ENCODE results near the gene PLIN3.
A peak's percentile ranks its signal among the peaks of the same experiment; 100 is the strongest.
"Not testable (repeated sequence)": the region's sequence is repeated elsewhere in the genome, so short reads cannot be mapped to it uniquely, and the experiment has no call there.

PLIN3 gene

GRCh38 chr19:4811328-4812131 lies 55.9 kb downstream of the PLIN3 start:
- peak; percentile 89 to 92 for DNase-seq (ENCODE audit: low read depth in 2 of 2)

GRCh38 chr19:4807188-4807587 lies 60.3 kb downstream of the PLIN3 start:
- no peak for DNase-seq (ENCODE audit: low read depth in 2 of 2)

- DNase-seq (ENCODE audit: low read depth in 2 of 2): no peak
Observed at GRCh38 chr19:4806384-4806783, 61.1 kb downstream of the PLIN3 start.

- DNase-seq (ENCODE audit: low read depth in 2 of 2): not testable (repeated sequence)
Observed at GRCh38 chr19:4805140-4805539, 62.3 kb downstream of the PLIN3 start.

- peak; percentile 62 for DNase-seq (ENCODE audit: low read depth in 2 of 2)
Observed at GRCh38 chr19:4803736-4804695, 63.5 kb downstream of the PLIN3 start.

- DNase-seq (ENCODE audit: low read depth in 2 of 2): no peak
Observed at GRCh38 chr19:4802711-4803110, 64.8 kb downstream of the PLIN3 start.

- no peak for DNase-seq (ENCODE audit: low read depth in 2 of 2)
Observed at GRCh38 chr19:4801085-4801619, 66.3 kb downstream of the PLIN3 start.

GRCh38 chr19:4800591-4801081 lies 66.8 kb downstream of the PLIN3 start:
- DNase-seq (ENCODE audit: low read depth in 2 of 2): no peak

- no peak for DNase-seq (ENCODE audit: low read depth in 2 of 2)
Observed at GRCh38 chr19:4795400-4795799, 72.1 kb downstream of the PLIN3 start.

GRCh38 chr19:4794971-4795370 lies 72.5 kb downstream of the PLIN3 start:
- no peak for DNase-seq (ENCODE audit: low read depth in 2 of 2)

GRCh38 chr19:4793278-4793677 lies 74.2 kb downstream of the PLIN3 start:
- not testable (repeated sequence) for DNase-seq (ENCODE audit: low read depth in 2 of 2)

GRCh38 chr19:4792866-4793195 lies 74.6 kb downstream of the PLIN3 start:
- DNase-seq (ENCODE audit: low read depth in 2 of 2): not testable (repeated sequence)

- not testable (repeated sequence) for DNase-seq (ENCODE audit: low read depth in 2 of 2)
Observed at GRCh38 chr19:4792019-4792865, 75.2 kb downstream of the PLIN3 start.

GRCh38 chr19:4791183-4792018 lies 76.1 kb downstream of the PLIN3 start, which contains the start of gene FEM1A:
FEM1A (plus strand) TSS chr19:4791734; CDS start chr19:4791855, 121 bp downstream.
- DNase-seq (ENCODE audit: low read depth in 2 of 2): peak; percentile 95 to 96
